Upper lobe of left lung (tissue), 4 donors: ENCODE measurements around the gene DNAH9.

ENCODE experiments used
- CTCF ChIP-seq, 6 experiments: fragments of 450-650 bp in 4 of 6; fragments of 200-600 bp in 2 of 6; sonication (generic) in 2 of 6; IDR thresholded peaks; one replicate each; pipeline ENCODE4 v1.5.1; 2016 to 2019; ENCODE audit warnings: antibody characterized with exemption in 6 of 6
- POLR2A ChIP-seq, 4 donors: fragments of 450-650 bp; IDR thresholded peaks; one replicate each; pipeline ENCODE4 v1.5.1; 2016 to 2017; ENCODE audit warnings: antibody characterized with exemption in 4 of 4, mild to moderate bottlenecking in 2 of 4

- TF ChIP-seq POLR2A (IDR thresholded peaks at IDR 0.05) (no peak), CTCF (IDR thresholded peaks at IDR 0.05) (no peak)
Measured at GRCh38 chr17:11612956-11613355, 14.7 kb downstream of the DNAH9 start.
